Measurements from ENCODE around the gene BMERB1.

The BMERB1 gene

GRCh38 chr16:15597135-15597534 lies 162.7 kb downstream of the BMERB1 start:
- POLR2A ChIA-PET = no interaction called here
- no peak for DNase-seq (ENCODE audit: extremely low spot score)
- CTCF ChIA-PET = no interaction called here
- TF ChIP-seq CTCF (IDR thresholded peaks at IDR 0.05; ENCODE audit: control extremely low read depth, extremely low read depth, low read depth, missing control alignments) = no peak

DNA sequence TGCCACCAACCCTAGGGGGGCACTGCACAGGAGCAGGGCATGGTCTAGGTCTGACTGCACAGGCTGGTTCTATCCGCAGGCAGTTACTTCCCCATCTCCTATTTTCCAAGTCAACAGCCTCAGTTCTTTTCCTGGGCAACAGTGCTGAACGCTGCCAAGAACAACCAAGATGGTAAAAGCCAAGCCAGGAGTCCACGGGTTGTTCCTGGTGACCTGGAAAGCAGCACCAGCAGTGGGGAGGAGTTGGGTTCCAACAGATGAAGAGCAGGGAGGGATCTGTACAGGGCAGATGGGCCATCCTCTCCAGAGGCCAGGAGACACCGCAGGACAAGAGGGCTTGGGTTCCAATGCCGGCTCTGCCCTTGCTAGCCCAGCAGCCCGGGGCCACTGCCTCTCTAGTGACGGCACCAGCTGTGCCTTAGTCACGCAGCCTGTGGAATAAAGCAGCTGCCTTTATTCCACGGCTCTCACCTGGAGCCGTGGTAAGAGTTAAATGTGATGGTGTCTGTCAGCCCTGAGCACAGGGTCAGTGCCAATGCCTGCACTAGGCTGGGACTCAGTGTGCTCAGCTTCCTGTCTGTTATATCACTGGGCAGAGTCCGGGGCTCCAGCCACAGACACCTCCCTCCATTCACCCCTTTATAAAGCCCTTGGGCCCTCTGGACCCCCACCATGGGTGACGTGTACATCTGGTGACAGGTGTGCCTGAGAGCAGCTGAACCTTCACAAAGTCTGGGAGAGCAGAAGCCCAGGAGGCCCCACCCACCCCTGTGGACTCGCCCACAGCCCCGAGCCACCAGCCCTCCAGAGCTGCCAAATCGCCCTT lies 163.6 kb downstream of the BMERB1 start:
- no peak for DNase-seq (ENCODE audit: extremely low spot score)
- CTCF ChIA-PET = interaction anchor here (1.3 kb wide), 1 partner anchor 12 kb away, joined by 5 read pairs; no protein-coding TSS in a partner anchor
- POLR2A ChIA-PET = no interaction called here
- no peak for TF ChIP-seq CTCF (IDR thresholded peaks at IDR 0.05; ENCODE audit: control extremely low read depth, extremely low read depth, low read depth, missing control alignments)

DNA sequence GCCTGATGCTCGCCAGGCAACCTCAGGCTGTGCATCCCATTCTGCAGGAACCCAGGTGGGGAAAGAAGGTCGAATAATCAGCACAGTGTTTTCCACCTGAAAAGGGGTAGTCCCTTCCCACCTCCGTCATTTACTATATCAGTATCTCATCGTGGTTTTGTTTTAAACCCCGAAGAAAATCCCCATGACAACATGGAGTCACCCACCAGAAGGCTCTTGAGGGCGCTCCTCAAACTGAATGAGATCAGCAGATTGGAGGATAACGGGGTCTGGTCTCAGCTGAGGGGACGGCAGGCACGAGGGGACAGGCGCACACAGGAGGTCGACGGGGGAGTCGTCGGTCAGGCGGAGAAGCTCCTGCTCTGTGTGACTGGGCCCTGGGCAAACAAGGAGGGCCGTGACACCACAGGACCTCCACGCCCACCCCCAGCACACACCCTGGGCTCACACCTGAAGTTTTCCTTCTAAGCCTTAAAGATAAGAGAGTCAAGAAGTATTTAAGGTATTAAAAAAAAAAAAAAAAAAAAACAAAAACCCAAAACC lies 164.3 kb downstream of the BMERB1 start:
- ChIA-PET CTCF (interaction anchor here (0.8 to 1.3 kb wide), 2 partner anchors 10 to 13 kb away, joined by 3 to 5 read pairs; no protein-coding TSS in a partner anchor), POLR2A (no interaction called here)
- no peak for TF ChIP-seq CTCF (IDR thresholded peaks at IDR 0.05; ENCODE audit: control extremely low read depth, extremely low read depth, low read depth, missing control alignments)
- no peak for DNase-seq (ENCODE audit: extremely low spot score)

- ChIA-PET POLR2A (no interaction called here), CTCF (interaction anchor here (0.8 to 1.3 kb wide), 2 partner anchors 9 to 14 kb away, joined by 3 to 5 read pairs; no protein-coding TSS in a partner anchor)
- no peak for DNase-seq (ENCODE audit: extremely low spot score)
- no peak for TF ChIP-seq CTCF (IDR thresholded peaks at IDR 0.05; ENCODE audit: control extremely low read depth, extremely low read depth, low read depth, missing control alignments)
Observed at GRCh38 chr16:15599303-15600070, 165.1 kb downstream of the BMERB1 start.

GRCh38 chr16:15601212-15601879 lies 167.0 kb downstream of the BMERB1 start:
- ChIA-PET CTCF (interaction anchor here (1.2 kb wide), 1 partner anchor 62 kb away, joined by 4 read pairs; no protein-coding TSS in a partner anchor), POLR2A (no interaction called here)
- no peak for DNase-seq (ENCODE audit: extremely low spot score)
- no peak for TF ChIP-seq CTCF (IDR thresholded peaks at IDR 0.05; ENCODE audit: control extremely low read depth, extremely low read depth, low read depth, missing control alignments)

Measured in GM10248 (cell line).